ENCODE results near the gene LIMCH1. TPM values are rescaled to one million over a fixed set of nuclear protein-coding genes. Genes with fewer than 3 reads are reported as not detected.
A peak's percentile ranks its signal among the peaks of the same experiment; 100 is the strongest.

The LIMCH1 gene
- total and polyA plus RNA-seq, 2 of the 8 experiments (the other 6 are each of a cell fraction or from before 2014, with no cell fraction given), result 2.7 to 3.0 TPM

- H3K27me3 ChIP-seq (replicated peaks in 1 of 4; ENCODE audit: control insufficient read depth in 3 of 4, extremely low read depth in 1 of 4, insufficient read depth in 3 of 4, low read length in 3 of 4), result peaks cover 95 to 100% (median 98%) of the 10 kb centered on the region in 4 experiments
- no peak overlapping the region for H3K18ac ChIP-seq (ENCODE audit: extremely low read depth, low read length)
- peaks cover 0 to 13% of the 10 kb centered on the region in 2 experiments; a peak in 2 of 4 replicates for H3K9me3 ChIP-seq (ENCODE audit: insufficient read depth in 2 of 2, low read depth in 1 of 2, low read length in 1 of 2)
- no peak overlapping the region for H2BK15ac ChIP-seq (ENCODE audit: low read length)
- no peak overlapping the region for H2BK12ac ChIP-seq (ENCODE audit: low read depth, low read length)
- H3K14ac ChIP-seq (ENCODE audit: insufficient read length), result no peak overlapping the region
- 5% methylated on average over 21 of the region's 21 CpGs; no CpG with 5 or more reads in 1 of the 2 experiments for WGBS, 2 experiments (ENCODE audit: extremely low coverage in 1 of 2, insufficient coverage in 1 of 2, insufficient read length in 1 of 2, insufficient replicate concordance in 2 of 2, low coverage in 1 of 2, low lambda C conversion rate in 2 of 2, missing lambda C conversion rate in 1 of 2)
- H3K79me2 ChIP-seq (ENCODE audit: control insufficient read depth in 1 of 2, insufficient read depth in 2 of 2, low read length in 2 of 2), result no peaks in the 10 kb centered on the region
- peaks cover 7 to 30% of the 10 kb centered on the region in 2 experiments for H4K20me1 ChIP-seq (replicated peaks in 1 of 2; ENCODE audit: control insufficient read depth in 1 of 2, insufficient read depth in 2 of 2, low read length in 2 of 2)
- no peak overlapping the region for H3K23ac ChIP-seq (ENCODE audit: insufficient read length)
- no peak overlapping the region for H2BK20ac ChIP-seq (ENCODE audit: low read length)
- FAIRE-seq (no peak), DNase-seq (ENCODE audit: low read depth in 1 of 2, low spot score in 2 of 2) (peak in 1 of 2 experiments; percentile 60)
- no peak overlapping the region for H4K5ac ChIP-seq (ENCODE audit: insufficient read length, low read depth, low read length)
- no peak overlapping the region for H2AFZ ChIP-seq (ENCODE audit: low read length)
- H3K56ac ChIP-seq (replicated peaks; ENCODE audit: insufficient read length, low read depth, low read length), result no peak overlapping the region
- peak; percentile 95 for TF ChIP-seq RNF2 (IDR thresholded peaks at IDR 0.05; ENCODE audit: borderline replicate concordance, low read depth, low read length, missing control alignments, poor library complexity, severe bottlenecking)
- TF ChIP-seq ZNF274 (IDR thresholded peaks at IDR 0.05; ENCODE audit: borderline replicate concordance, extremely low read depth, low read length), result no peak
- TF ChIP-seq CTBP2 (IDR thresholded peaks at IDR 0.05; ENCODE audit: borderline replicate concordance, insufficient read depth, insufficient read length, low read length), result peak; percentile 68
- no peak for TF ChIP-seq KDM5A (IDR thresholded peaks at IDR 0.05; ENCODE audit: low read length)
- 0 out of 2 replicates have a peak, but pooled peaks have one; percentile 90 for TF ChIP-seq CBX8 (IDR thresholded peaks at IDR 0.05; ENCODE audit: borderline replicate concordance, low read depth, low read length)
- TF ChIP-seq POLR2A (IDR thresholded peaks at IDR 0.05; ENCODE audit: control extremely low read depth in 1 of 2, low read depth in 2 of 2, low read length in 2 of 2), result no peak
- TF ChIP-seq NANOG (IDR thresholded peaks at IDR 0.05; ENCODE audit: insufficient read depth, low read depth, low read length, poor library complexity, severe bottlenecking), result no peak
- TF ChIP-seq POLR2AphosphoS5 (IDR thresholded peaks at IDR 0.05; ENCODE audit: low read depth, low read length), result no peak
- H2BK5ac ChIP-seq (ENCODE audit: low read depth, low read length), result no peak overlapping the region
- H4K8ac ChIP-seq (ENCODE audit: extremely low read depth, insufficient read depth, low read length), result peak overlapping the region; percentile 45; the same call in 1 of the 2 replicates
- no peak overlapping the region for H3K4ac ChIP-seq (replicated peaks; ENCODE audit: insufficient read length, low read depth, low read length)
- peak overlapping the region in 1 of 2 experiments; percentile 2; a peak in 1 of 4 replicates for H3K4me2 ChIP-seq (ENCODE audit: insufficient read depth in 1 of 2, low read depth in 2 of 2, low read length in 2 of 2)
- no peak overlapping the region for H3K27ac ChIP-seq (ENCODE audit: low read depth, low read length)
- peaks cover 0 to 17% (median 0%) of the 10 kb centered on the region in 4 experiments; a peak in 1 of 8 replicates for H3K36me3 ChIP-seq (ENCODE audit: control insufficient read depth in 2 of 4, insufficient read depth in 4 of 4, low read length in 3 of 4)
- H3K9ac ChIP-seq (replicated peaks in 1 of 4; ENCODE audit: extremely low read depth in 1 of 4, low read depth in 3 of 4, low read length in 3 of 4), result no peak overlapping the region
- POLR2A ChIA-PET (ENCODE audit: partially characterized antibody), result interaction anchor here (1.2 kb wide), 2 partner anchors 118 to 131 kb away, joined by 3 read pairs; no protein-coding TSS in a partner anchor
- peaks cover 11% of the 10 kb centered on the region for H3K23me2 ChIP-seq (ENCODE audit: low read depth, low read length)
- H2BK120ac ChIP-seq (replicated peaks; ENCODE audit: low read depth, low read length), result no peak overlapping the region
- H3K79me1 ChIP-seq (ENCODE audit: low read depth, low read length), result no peaks in the 10 kb centered on the region
- peaks cover 5 to 41% (median 24%) of the 10 kb centered on the region in 4 experiments for H3K4me1 ChIP-seq (replicated peaks in 1 of 4; ENCODE audit: control insufficient read depth in 3 of 4, insufficient read depth in 4 of 4, low read length in 3 of 4)
- no peak overlapping the region for H4K91ac ChIP-seq (replicated peaks; ENCODE audit: insufficient read length, low read length)
- no peak overlapping the region for H2AK5ac ChIP-seq (ENCODE audit: low read depth, low read length)
- no peak overlapping the region for H3K4me3 ChIP-seq (ENCODE audit: extremely low read depth in 1 of 4, insufficient read depth in 2 of 4, low read depth in 3 of 4, low read length in 4 of 4)
- CTCF ChIA-PET (ENCODE audit: partially characterized antibody), result interaction anchor here (0.9 to 2.6 kb wide), 12 partner anchors 10 to 139 kb away, joined by 3 to 11 read pairs (median 4); no protein-coding TSS in a partner anchor
Observed at GRCh38 chr4:41748074-41748570, 210.2 kb downstream of the LIMCH1 start.
